Fibroblast of pulmonary artery (primary cell): ENCODE measurements around the gene KRT9.
A peak's percentile ranks its signal among the peaks of the same experiment; 100 is the strongest.
"Not testable (repeated sequence)": the region's sequence is repeated elsewhere in the genome, so short reads cannot be mapped to it uniquely, and the experiment has no call there.

Experiments
- DNase-seq: peaks from one replicate; pipeline ENCODE4 v3.0.0-alpha.2; 2010; ENCODE audit warnings: low read depth
- H3K4me3 ChIP-seq: replicated peaks from 2 replicates; pipeline ENCODE4 v1.5.1; 2011; ENCODE audit warnings: low read depth, mild to moderate bottlenecking, control low read depth, low read length, moderate library complexity
- CTCF ChIP-seq: IDR thresholded peaks from 2 replicates; pipeline ENCODE4 v1.5.1; 2011; ENCODE audit warnings: mild to moderate bottlenecking, control low read depth, low read length, inconsistent platforms; ENCODE audit errors: missing control alignments

Gene KRT9

GRCh38 chr17:41579484-41580243 lies 7.8 kb upstream of the KRT9 start:
- peak; percentile 95 for TF ChIP-seq CTCF
- DNase-seq: peak; percentile 81
- H3K4me3 ChIP-seq: no peak overlapping the region

- H3K4me3 ChIP-seq: no peak overlapping the region
- TF ChIP-seq CTCF: no peak
- no peak for DNase-seq
These were observed 7.1 kb upstream of the KRT9 start for GRCh38 chr17:41578971-41579370.

- H3K4me3 ChIP-seq: no peak overlapping the region
- DNase-seq: no peak
- TF ChIP-seq CTCF: no peak
These were observed 6.7 kb upstream of the KRT9 start for GRCh38 chr17:41578538-41578937.

GRCh38 chr17:41576740-41577139 lies 4.9 kb upstream of the KRT9 start:
- DNase-seq, H3K4me3 ChIP-seq: not testable (repeated sequence)

GRCh38 chr17:41575336-41575735 lies 3.5 kb upstream of the KRT9 start:
- no peak overlapping the region for H3K4me3 ChIP-seq
- no peak for DNase-seq
- no peak for TF ChIP-seq CTCF

GRCh38 chr17:41567317-41567716 lies 4.5 kb downstream of the KRT9 start:
- DNase-seq: no peak
- TF ChIP-seq CTCF: no peak
- no peak overlapping the region for H3K4me3 ChIP-seq

GRCh38 chr17:41565338-41565737 lies 6.5 kb downstream of the KRT9 start:
- H3K4me3 ChIP-seq: no peak overlapping the region
- TF ChIP-seq CTCF: no peak
- DNase-seq: no peak
